Aorta (tissue), 4 donors: ENCODE data around the gene EIF3K. TPM values are rescaled to one million over a fixed set of nuclear protein-coding genes. Genes with fewer than 3 reads are reported as not detected.

Source experiments
- polyA plus RNA-seq, 2 donors: library from polyadenylated mRNA; stranded (reverse); fragments of 200-250 nt; gene quantifications; one replicate each; pipeline ENCODE4 v1.2.3, GENCODE V29; 2013
- total RNA-seq, 2 donors: library from RNA; stranded (reverse); fragmentation: NEBNext Ultra II Directional; extraction: Animal tissue kit (Norgen Biotek cat#: 25700); gene quantifications; one replicate each; pipeline ENCODE4 v1.2.1, GENCODE V29; 2021
- donor health status: healthy with polysubstance abuse.
- donor health status: Bipolar disorder and iron deficiency.
- donor health status: DM: no; HTN: no; CAD: no.
- donor health status: DM: yes; HTN: yes; CAD: no.

The EIF3K gene
- total and polyA plus RNA-seq, 4 donors: 171 to 445 (median 241) TPM

Other genes with a start within 250 kb of the EIF3K start
- 100 to 1,000 TPM in 1 of 2 donors, 10 to 100 TPM in 1; 92.4 to 119 TPM for gene PSMD8, start 244.6 kb upstream of the EIF3K start, total RNA-seq
- 100 to 1,000 TPM in 1 of 2 donors, 10 to 100 TPM in 1; 95.5 to 108 TPM for gene PSMD8, start 244.6 kb upstream of the EIF3K start, polyA plus RNA-seq
- gene GGN, start 231.2 kb upstream of the EIF3K start, total RNA-seq: 1 to 10 TPM; 3.3 to 4.7 TPM
- 1 to 10 TPM in 1 of 2 donors, under 1 TPM in 1; 0.50 to 6.9 TPM for gene GGN, start 231.2 kb upstream of the EIF3K start, polyA plus RNA-seq
- 10 to 100 TPM; 19.6 to 26.1 TPM for gene SPRED3, start 230.5 kb upstream of the EIF3K start, total RNA-seq
- gene SPRED3, start 230.5 kb upstream of the EIF3K start, polyA plus RNA-seq: 10 to 100 TPM in 1 of 2 donors, 1 to 10 TPM in 1; 1.9 to 11.3 TPM
- 10 to 100 TPM; 14.5 to 19.6 TPM for gene FAM98C, start 216.1 kb upstream of the EIF3K start, total RNA-seq
- gene FAM98C, start 216.1 kb upstream of the EIF3K start, polyA plus RNA-seq: 10 to 100 TPM; 10.3 to 32.0 TPM
- gene RASGRP4, start 193.0 kb upstream of the EIF3K start, total RNA-seq: 1 to 10 TPM; 4.1 to 9.8 TPM
- gene RASGRP4, start 193.0 kb upstream of the EIF3K start, polyA plus RNA-seq: 1 to 10 TPM in 1 of 2 donors, under 1 TPM in 1; 0.54 to 4.1 TPM
- gene RYR1, start 185.5 kb upstream of the EIF3K start, total RNA-seq: 1 to 10 TPM; 1.0 to 5.4 TPM
- gene RYR1, start 185.5 kb upstream of the EIF3K start, polyA plus RNA-seq: 1 to 10 TPM in 1 of 2 donors, under 1 TPM in 1; 0.38 to 1.3 TPM
- 10 to 100 TPM in 1 of 2 donors, 1 to 10 TPM in 1; 7.3 to 13.2 TPM for gene MAP4K1, start 1.2 kb upstream of the EIF3K start, total RNA-seq
- 1 to 10 TPM; 1.6 to 2.1 TPM for gene MAP4K1, start 1.2 kb upstream of the EIF3K start, polyA plus RNA-seq
- 1,000 to 10,000 TPM in 1 of 2 donors, 100 to 1,000 TPM in 1; 794 to 1,985 TPM for gene ACTN4, start 28.5 kb downstream of the EIF3K start, total RNA-seq
- gene ACTN4, start 28.5 kb downstream of the EIF3K start, polyA plus RNA-seq: 100 to 1,000 TPM; 111 to 163 TPM
- gene CAPN12, start 125.3 kb downstream of the EIF3K start, total RNA-seq: 1 to 10 TPM; 1.9 to 2.8 TPM
- 1 to 10 TPM; 1.0 to 4.5 TPM for gene CAPN12, start 125.3 kb downstream of the EIF3K start, polyA plus RNA-seq
- not detected for gene LGALS7, start 154.3 kb downstream of the EIF3K start, total RNA-seq
- gene LGALS7, start 154.3 kb downstream of the EIF3K start, polyA plus RNA-seq: not detected
- not detected for gene LGALS7B, start 170.0 kb downstream of the EIF3K start, total RNA-seq
- gene LGALS7B, start 170.0 kb downstream of the EIF3K start, polyA plus RNA-seq: not detected
- 1 to 10 TPM in 1 of 2 donors, under 1 TPM in 1; 0.51 to 2.9 TPM for gene LGALS4, start 193.8 kb downstream of the EIF3K start, total RNA-seq
- gene LGALS4, start 193.8 kb downstream of the EIF3K start, polyA plus RNA-seq: 100 to 1,000 TPM in 1 of 2 donors, 1 to 10 TPM in 1; 9.1 to 544 TPM
- 10 to 100 TPM; 92.2 to 95.1 TPM for gene ECH1, start 212.6 kb downstream of the EIF3K start, total RNA-seq
- 100 to 1,000 TPM; 139 to 190 TPM for gene ECH1, start 212.6 kb downstream of the EIF3K start, polyA plus RNA-seq
- 100 to 1,000 TPM; 220 TPM for gene HNRNPL, start 230.8 kb downstream of the EIF3K start, total RNA-seq
- gene HNRNPL, start 230.8 kb downstream of the EIF3K start, polyA plus RNA-seq: 100 to 1,000 TPM in 1 of 2 donors, 10 to 100 TPM in 1; 83.3 to 150 TPM